BE2C (cell line): Measurements from ENCODE around the gene IPPK.
A peak's percentile ranks its signal among the peaks of the same experiment; 100 is the strongest.

Experiments
- DNase-seq: peaks from one replicate; pipeline ENCODE4 v3.0.0-alpha.2; 2020
- H3K27me3 ChIP-seq: fragments of 250-450 bp; sonication (Bioruptor Pico); 2 replicates; pipeline ENCODE4 v1.5.1; 2020; ENCODE audit warnings: mild to moderate bottlenecking
- H3K36me3 ChIP-seq: fragments of 250-450 bp; sonication (Bioruptor Pico); 2 replicates; pipeline ENCODE4 v1.5.1; 2020; ENCODE audit warnings: mild to moderate bottlenecking
- H3K4me1 ChIP-seq: fragments of 250-450 bp; sonication (Bioruptor Pico); 2 replicates; pipeline ENCODE4 v1.5.1; 2020
- H3K4me3 ChIP-seq: 2 replicates; pipeline ENCODE4 v1.5.1; 2011; ENCODE audit warnings: low read depth, low read length
- H3K9me3 ChIP-seq: fragments of 250-450 bp; sonication (Bioruptor Pico); 2 replicates; pipeline ENCODE4 v1.5.1; 2020
- CTCF ChIP-seq: IDR thresholded peaks from 2 replicates; pipeline ENCODE4 v1.5.1; 2012; ENCODE audit warnings: mild to moderate bottlenecking, low read depth, low read length

The IPPK gene

DNA sequence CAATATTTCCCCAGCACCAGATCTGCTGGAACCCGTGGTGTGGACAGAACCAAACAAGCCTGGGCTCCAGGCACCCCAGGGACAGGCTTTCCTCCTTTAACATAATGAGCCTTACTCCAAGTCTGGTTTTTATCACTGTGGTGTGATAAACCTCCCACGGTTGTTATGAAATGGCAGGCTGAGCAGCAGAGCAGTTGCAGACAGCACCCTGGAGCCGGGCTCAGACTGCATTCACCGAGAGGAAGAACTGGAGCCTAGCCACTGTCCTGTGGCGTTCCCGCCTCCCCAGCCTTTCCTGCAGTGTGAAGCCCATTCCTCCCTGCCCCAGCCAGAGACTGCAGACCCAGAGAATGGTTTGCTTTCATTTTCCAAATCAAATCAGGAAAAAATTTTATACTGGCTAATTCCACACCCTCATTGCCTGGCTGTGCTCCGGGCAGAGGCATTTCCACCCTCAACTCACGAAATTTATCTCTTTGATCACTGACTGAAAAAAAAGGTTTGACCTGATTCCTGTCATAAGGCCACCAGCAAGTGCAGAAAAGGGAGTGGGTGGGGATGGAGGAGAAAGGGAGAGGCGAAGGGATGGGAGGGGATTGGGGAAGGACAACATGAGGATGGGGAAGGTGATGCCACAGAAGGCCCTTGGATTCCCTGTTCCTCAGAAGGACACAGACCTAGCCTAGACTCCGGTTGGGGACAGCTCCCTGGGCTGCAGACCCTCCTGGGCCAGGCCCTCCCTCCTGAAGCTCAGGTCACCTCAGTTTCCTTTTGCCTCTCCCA is 18.9 kb downstream of the IPPK start:
- peaks cover 67% of the 10 kb centered on the region for H3K36me3 ChIP-seq
- H3K27me3 ChIP-seq: no peaks in the 10 kb centered on the region
- TF ChIP-seq CTCF: no peak
- peak overlapping the region; percentile 1; the same call in 1 of the 2 replicates for H3K4me3 ChIP-seq
- DNase-seq: peak; percentile 71
- no peaks in the 10 kb centered on the region for H3K9me3 ChIP-seq
- peaks cover 7% of the 10 kb centered on the region for H3K4me1 ChIP-seq

GRCh38 chr9:92650296-92650695 is 19.6 kb downstream of the IPPK start:
- no peak for TF ChIP-seq CTCF
- Histone ChIP-seq H3K4me3 (no peak overlapping the region), H3K36me3 (peaks cover 60% of the 10 kb centered on the region), H3K4me1 (peaks cover 7% of the 10 kb centered on the region), H3K9me3 (no peaks in the 10 kb centered on the region), H3K27me3 (no peaks in the 10 kb centered on the region)
- DNase-seq: no peak

DNA sequence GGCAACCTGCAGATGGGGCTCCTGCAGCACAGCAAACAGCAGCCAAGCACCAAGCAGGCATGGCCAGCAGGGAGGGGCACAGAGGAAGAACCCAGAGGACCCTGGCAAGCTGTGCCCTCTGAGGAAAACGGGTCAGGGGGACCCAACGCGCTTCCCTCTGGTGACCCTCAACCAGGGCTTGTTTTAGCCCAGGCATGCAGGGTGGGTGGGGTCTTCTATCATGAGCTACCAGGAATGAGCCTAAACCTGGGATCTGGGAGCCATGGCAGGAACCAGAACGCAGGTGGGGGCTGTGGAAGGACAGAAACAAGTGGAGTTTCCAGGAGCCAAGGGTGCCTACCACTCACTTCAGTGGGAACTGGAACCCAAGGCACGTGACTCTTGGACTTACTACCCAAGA is 20.9 kb downstream of the IPPK start:
- Histone ChIP-seq H3K36me3 (peaks cover 55% of the 10 kb centered on the region), H3K4me1 (peaks cover 7% of the 10 kb centered on the region), H3K9me3 (no peaks in the 10 kb centered on the region), H3K27me3 (no peaks in the 10 kb centered on the region), H3K4me3 (no peak overlapping the region)
- DNase-seq: no peak
- TF ChIP-seq CTCF: 0 out of 2 replicates have a peak, but pooled peaks have one; percentile 3

DNA sequence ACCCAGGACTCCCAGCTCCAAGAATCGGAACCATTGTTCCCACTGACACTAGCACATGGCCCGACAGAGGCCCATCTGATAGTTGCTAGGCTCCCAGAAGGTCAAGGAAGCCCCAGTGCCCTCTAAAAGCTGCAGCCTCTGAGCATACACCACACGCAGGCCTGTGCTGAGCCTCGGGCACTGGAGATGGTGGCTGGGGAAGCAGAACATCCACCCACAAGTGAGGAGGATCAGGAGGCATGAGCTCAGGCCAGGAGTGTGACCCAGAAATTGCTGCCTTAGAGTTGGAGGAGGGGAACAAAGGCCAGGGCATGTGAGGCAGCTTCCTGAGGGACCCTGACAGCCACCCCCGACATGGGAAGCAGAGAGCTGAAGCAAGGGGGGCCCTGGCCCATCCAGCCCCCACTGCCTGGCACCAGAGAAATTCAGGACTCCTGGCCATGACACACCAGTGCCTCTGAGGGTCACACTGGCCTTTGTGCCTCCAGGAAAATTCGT is 21.4 kb downstream of the IPPK start:
- no peak for TF ChIP-seq CTCF

DNA sequence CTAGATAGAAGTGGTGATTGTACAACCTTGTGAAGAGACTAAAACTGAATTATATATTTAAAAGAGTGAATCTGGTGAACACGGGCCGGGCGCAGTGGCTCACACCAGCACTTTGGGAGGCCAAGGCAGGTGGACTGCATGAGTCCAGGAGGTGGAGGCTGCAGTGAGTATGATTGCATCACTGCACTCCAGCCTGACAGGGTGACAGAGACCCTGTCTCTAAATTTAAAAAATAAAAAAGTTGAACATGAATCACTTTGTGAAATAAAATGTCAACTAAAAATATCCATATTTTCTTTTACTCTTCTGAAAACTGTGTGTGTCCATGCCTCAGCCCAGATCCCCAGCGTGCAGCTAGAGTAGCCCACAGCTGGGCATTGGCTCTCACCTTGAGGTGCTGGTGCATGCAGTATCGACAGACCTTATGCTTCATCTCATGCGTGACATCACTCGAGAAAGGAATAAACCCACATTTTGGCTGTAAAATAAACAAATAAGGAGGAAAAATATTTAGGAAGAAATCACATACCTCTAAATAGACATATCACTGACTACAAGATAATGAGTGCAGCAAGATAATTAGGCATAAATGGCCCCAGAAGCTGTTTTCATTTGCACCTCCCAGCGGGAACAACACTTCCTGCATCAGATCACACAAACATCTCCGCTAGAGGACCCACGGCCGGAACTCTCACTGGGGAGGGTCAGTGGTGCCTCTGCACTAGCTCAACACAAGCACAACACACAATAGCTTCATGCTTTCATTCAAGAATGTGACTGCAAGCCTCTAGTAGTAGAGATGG is 22.1 kb downstream of the IPPK start:
- no peak for DNase-seq
- TF ChIP-seq CTCF: no peak
- peaks cover 58% of the 10 kb centered on the region for H3K36me3 ChIP-seq

More for the DNA sequence above, 21.4 kb downstream of the IPPK start:
- Histone ChIP-seq H3K9me3 (no peaks in the 10 kb centered on the region), H3K4me1 (peaks cover 7% of the 10 kb centered on the region), H3K36me3 (peaks cover 57% of the 10 kb centered on the region), H3K4me3 (no peak overlapping the region), H3K27me3 (no peaks in the 10 kb centered on the region)
- DNase-seq: no peak

More for the DNA sequence above, 22.1 kb downstream of the IPPK start:
- Histone ChIP-seq H3K4me3 (no peak overlapping the region), H3K9me3 (no peaks in the 10 kb centered on the region), H3K4me1 (peaks cover 7% of the 10 kb centered on the region), H3K27me3 (no peaks in the 10 kb centered on the region)
